Nephron progenitor cell (in vitro differentiated cells): ENCODE results near the gene GPATCH4.
"Not testable (repeated sequence)": the region's sequence is repeated elsewhere in the genome, so short reads cannot be mapped to it uniquely, and the experiment has no call there.

Experiments
- DNase-seq: peaks from one replicate; pipeline ENCODE4 v3.0.0; 2021
- H3K27ac Mint-ChIP-seq: 2 replicates; pipeline ENCODE4 v1.8.0; 2021; ENCODE audit warnings: mild to moderate bottlenecking, moderate library complexity, mixed read lengths
- H3K27me3 Mint-ChIP-seq: 2 replicates; pipeline ENCODE4 v1.8.0; 2021; ENCODE audit warnings: mild to moderate bottlenecking, low read depth, mixed read lengths; ENCODE audit not compliant: poor library complexity
- H3K36me3 Mint-ChIP-seq: 2 replicates; pipeline ENCODE4 v1.8.0; 2021; ENCODE audit warnings: low read depth, mixed read lengths
- H3K4me1 Mint-ChIP-seq: 2 replicates; pipeline ENCODE4 v1.8.0; 2021; ENCODE audit warnings: mixed read lengths
- H3K4me3 Mint-ChIP-seq: 2 replicates; pipeline ENCODE4 v1.8.0; 2021; ENCODE audit warnings: mild to moderate bottlenecking, moderate library complexity, mixed read lengths
- H3K9me3 Mint-ChIP-seq: 2 replicates; pipeline ENCODE4 v1.8.0; 2021; ENCODE audit warnings: mild to moderate bottlenecking, moderate library complexity, mixed read lengths
- CTCF ChIP-seq: fragments of 200-600 bp; sonication (generic); IDR thresholded peaks from 2 replicates; pipeline ENCODE4 v1.5.0; 2021; ENCODE audit warnings: antibody characterized with exemption

Gene GPATCH4

GRCh38 chr1:156632355-156632754, 31.1 kb upstream of the GPATCH4 start:
- Mint-ChIP-seq H3K36me3 (no peaks in the 10 kb centered on the region), H3K4me1 (no peaks in the 10 kb centered on the region), H3K9me3 (no peaks in the 10 kb centered on the region), H3K27me3 (peaks cover 95% of the 10 kb centered on the region), H3K27ac (peak overlapping the region; percentile 14), H3K4me3 (no peak overlapping the region)
- DNase-seq = no peak
- TF ChIP-seq CTCF = no peak

- not testable (repeated sequence) for H3K4me1 Mint-ChIP-seq, H3K36me3 Mint-ChIP-seq, DNase-seq, H3K4me3 Mint-ChIP-seq, H3K27ac Mint-ChIP-seq, H3K9me3 Mint-ChIP-seq
- H3K27me3 Mint-ChIP-seq = peaks cover 97% of the 10 kb centered on the region
Measured at GRCh38 chr1:156631152-156631551, 29.9 kb upstream of the GPATCH4 start.

GRCh38 chr1:156629823-156630449, 28.7 kb upstream of the GPATCH4 start:
- TF ChIP-seq CTCF = no peak
- Mint-ChIP-seq H3K4me3 (no peak overlapping the region), H3K4me1 (peaks cover 8% of the 10 kb centered on the region), H3K27me3 (peaks cover 97% of the 10 kb centered on the region), H3K27ac (no peak overlapping the region), H3K9me3 (no peaks in the 10 kb centered on the region), H3K36me3 (no peaks in the 10 kb centered on the region)
- DNase-seq = no peak

- no peak overlapping the region for H3K27ac Mint-ChIP-seq
- no peak overlapping the region for H3K4me3 Mint-ChIP-seq
- H3K4me1 Mint-ChIP-seq = peaks cover 8% of the 10 kb centered on the region
- no peaks in the 10 kb centered on the region for H3K36me3 Mint-ChIP-seq
- H3K9me3 Mint-ChIP-seq = no peaks in the 10 kb centered on the region
- TF ChIP-seq CTCF = peak; percentile 73
- H3K27me3 Mint-ChIP-seq = peaks cover 100% of the 10 kb centered on the region
- peak; percentile 64 for DNase-seq
Measured at GRCh38 chr1:156627313-156627880, 26.1 kb upstream of the GPATCH4 start.

- no peak overlapping the region for H3K27ac Mint-ChIP-seq
- H3K27me3 Mint-ChIP-seq = peaks cover 100% of the 10 kb centered on the region
- TF ChIP-seq CTCF = peak; percentile 48
- peak overlapping the region; percentile 7 for H3K4me3 Mint-ChIP-seq
- no peak for DNase-seq
- H3K4me1 Mint-ChIP-seq = peaks cover 8% of the 10 kb centered on the region
- H3K9me3 Mint-ChIP-seq = no peaks in the 10 kb centered on the region
- H3K36me3 Mint-ChIP-seq = no peaks in the 10 kb centered on the region
Measured at GRCh38 chr1:156626079-156626438, 24.8 kb upstream of the GPATCH4 start.

- Mint-ChIP-seq H3K27me3 (peaks cover 100% of the 10 kb centered on the region), H3K27ac (no peak overlapping the region), H3K4me1 (peaks cover 8% of the 10 kb centered on the region), H3K36me3 (no peaks in the 10 kb centered on the region), H3K4me3 (peak overlapping the region; percentile 75), H3K9me3 (no peaks in the 10 kb centered on the region)
- peak; percentile 82 for TF ChIP-seq CTCF
- peak; percentile 78 for DNase-seq
Measured at GRCh38 chr1:156625436-156626078, 24.3 kb upstream of the GPATCH4 start.
